PFSK-1 (cell line): Measurements from ENCODE around the gene AIG1.

Source experiments
- FOXP2 ChIP-seq: optimal IDR thresholded peaks from 2 replicates; pipeline ENCODE3; 2011; ENCODE audit warnings: borderline replicate concordance, control low read depth, inconsistent platforms; ENCODE audit not compliant: insufficient read depth; ENCODE audit errors: extremely low read length, extremely low read depth
- POLR2AphosphoS5 ChIP-seq: IDR thresholded peaks from 2 replicates; pipeline ENCODE4 v1.6.1; 2012; ENCODE audit warnings: low read depth, mild to moderate bottlenecking, control low read depth, low read length, moderate library complexity
- SIN3A ChIP-seq: IDR thresholded peaks from 2 replicates; pipeline ENCODE4 v1.6.1; 2012; ENCODE audit warnings: mild to moderate bottlenecking, low read length, moderate library complexity, borderline replicate concordance; ENCODE audit not compliant: insufficient read depth
- TAF1 ChIP-seq: IDR thresholded peaks from 2 replicates; pipeline ENCODE4 v1.6.1; 2012; ENCODE audit warnings: low read length, control low read depth, borderline replicate concordance; ENCODE audit not compliant: insufficient read depth
- TF ChIP-seq, protein P1 (sequence below), 2 experiments: IDR thresholded peaks; 2 replicates each; pipeline versions ENCODE4 v1.6.1 to v1.8.0; 2011 to 2012; ENCODE audit warnings: low read depth in 2 of 2, low read length in 2 of 2, control low read depth in 1 of 2, inconsistent platforms in 1 of 2, mild to moderate bottlenecking in 1 of 2, moderate library complexity in 1 of 2; ENCODE audit not compliant: insufficient read depth in 1 of 2

Gene AIG1

DNA sequence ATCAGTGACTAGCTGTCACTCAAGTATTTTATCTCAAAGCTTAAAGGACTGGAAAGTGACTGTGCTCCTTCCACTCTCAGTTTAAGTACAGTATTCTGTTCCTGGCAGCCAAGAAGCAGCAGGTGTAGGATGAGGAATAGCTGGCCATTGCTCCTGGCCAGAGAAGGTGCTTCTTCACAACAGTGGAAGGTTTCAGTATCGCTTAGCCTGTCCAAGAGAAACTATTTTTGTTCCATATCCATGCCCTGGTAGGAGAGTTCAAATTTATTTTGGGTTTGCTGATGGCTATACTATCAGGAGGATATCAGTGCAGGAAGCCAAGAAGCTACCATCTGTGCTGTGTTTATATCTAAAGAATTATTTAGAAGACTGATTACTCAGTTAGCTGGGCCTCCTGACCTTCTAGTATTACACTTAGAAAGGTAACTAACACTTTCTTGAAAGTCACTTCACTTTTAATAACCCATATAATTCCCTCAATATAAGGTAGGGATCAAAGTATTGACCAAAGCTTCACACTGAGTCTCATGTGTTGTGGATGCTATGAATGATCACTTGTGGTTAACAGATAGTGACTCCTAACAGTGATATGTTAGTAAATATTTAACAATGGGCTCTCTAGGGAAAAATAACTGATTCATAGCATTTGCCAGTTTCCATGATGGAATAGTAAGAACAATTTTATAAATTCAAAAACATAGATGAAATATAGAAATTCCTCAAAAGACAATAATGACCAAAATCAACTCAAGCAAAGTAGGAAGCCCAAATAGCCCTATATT, 99.9 kb downstream of the AIG1 start:
- no peak for TF ChIP-seq TAF1
- TF ChIP-seq, protein P1, sequence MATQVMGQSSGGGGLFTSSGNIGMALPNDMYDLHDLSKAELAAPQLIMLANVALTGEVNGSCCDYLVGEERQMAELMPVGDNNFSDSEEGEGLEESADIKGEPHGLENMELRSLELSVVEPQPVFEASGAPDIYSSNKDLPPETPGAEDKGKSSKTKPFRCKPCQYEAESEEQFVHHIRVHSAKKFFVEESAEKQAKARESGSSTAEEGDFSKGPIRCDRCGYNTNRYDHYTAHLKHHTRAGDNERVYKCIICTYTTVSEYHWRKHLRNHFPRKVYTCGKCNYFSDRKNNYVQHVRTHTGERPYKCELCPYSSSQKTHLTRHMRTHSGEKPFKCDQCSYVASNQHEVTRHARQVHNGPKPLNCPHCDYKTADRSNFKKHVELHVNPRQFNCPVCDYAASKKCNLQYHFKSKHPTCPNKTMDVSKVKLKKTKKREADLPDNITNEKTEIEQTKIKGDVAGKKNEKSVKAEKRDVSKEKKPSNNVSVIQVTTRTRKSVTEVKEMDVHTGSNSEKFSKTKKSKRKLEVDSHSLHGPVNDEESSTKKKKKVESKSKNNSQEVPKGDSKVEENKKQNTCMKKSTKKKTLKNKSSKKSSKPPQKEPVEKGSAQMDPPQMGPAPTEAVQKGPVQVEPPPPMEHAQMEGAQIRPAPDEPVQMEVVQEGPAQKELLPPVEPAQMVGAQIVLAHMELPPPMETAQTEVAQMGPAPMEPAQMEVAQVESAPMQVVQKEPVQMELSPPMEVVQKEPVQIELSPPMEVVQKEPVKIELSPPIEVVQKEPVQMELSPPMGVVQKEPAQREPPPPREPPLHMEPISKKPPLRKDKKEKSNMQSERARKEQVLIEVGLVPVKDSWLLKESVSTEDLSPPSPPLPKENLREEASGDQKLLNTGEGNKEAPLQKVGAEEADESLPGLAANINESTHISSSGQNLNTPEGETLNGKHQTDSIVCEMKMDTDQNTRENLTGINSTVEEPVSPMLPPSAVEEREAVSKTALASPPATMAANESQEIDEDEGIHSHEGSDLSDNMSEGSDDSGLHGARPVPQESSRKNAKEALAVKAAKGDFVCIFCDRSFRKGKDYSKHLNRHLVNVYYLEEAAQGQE (IDR thresholded peaks at IDR 0.05; ENCODE audit: insufficient read depth in 1 of 2, low read depth in 2 of 2, low read length in 2 of 2), result no peak
- TF ChIP-seq POLR2AphosphoS5, result no peak
- TF ChIP-seq SIN3A, result no peak
- TF ChIP-seq FOXP2, result no peak

DNA sequence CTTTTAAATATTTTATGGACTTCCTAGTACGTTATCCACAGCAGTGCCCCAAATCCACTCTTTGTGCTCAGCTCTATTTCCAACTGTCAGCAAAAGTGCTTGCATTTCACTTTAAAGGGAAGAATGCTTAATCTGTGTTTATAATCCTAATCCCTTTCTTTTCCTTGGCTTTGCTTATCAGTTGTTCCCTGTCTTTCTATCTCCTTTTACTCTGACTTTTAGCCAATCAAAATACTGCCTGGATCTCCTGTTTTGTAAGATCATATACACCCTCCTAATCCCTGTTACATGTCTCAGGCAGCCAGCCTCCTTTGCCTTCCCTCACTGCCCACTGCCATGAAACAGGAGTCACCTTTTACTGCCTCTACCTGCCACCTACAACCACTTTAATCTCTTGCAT, 102.9 kb downstream of the AIG1 start:
- TF ChIP-seq FOXP2 (no peak), POLR2AphosphoS5 (no peak), TAF1 (no peak), SIN3A (no peak)
- TF ChIP-seq, protein P1 (IDR thresholded peaks at IDR 0.05; ENCODE audit: insufficient read depth in 1 of 2, low read depth in 2 of 2, low read length in 2 of 2), result no peak

DNA sequence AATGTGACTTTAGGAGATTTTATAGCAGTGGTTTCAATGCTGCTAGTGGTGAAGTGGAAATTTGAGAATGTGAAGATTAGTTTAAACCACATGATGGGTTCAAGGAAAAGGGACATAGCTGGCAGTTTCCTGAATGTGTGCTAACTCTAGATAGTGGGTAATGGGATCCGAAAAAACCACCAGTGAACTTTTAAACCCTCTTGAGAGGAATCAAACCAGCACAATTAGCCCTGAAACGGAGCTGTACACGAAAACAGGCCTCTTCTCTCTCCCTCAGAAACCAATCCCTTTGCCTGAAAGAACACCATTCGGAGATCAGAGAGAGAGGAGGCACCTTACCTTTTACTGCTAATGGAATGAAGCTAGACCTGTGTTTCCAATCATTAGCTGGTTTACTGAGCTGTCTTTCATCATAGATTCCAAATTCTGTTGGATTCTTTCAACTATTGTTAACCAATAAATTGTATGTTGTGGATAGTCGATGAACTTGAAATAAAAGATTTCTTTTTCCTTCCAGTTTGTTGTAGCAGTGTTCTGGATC, 103.9 kb downstream of the AIG1 start:
- TF ChIP-seq, protein P1 (IDR thresholded peaks at IDR 0.05; ENCODE audit: insufficient read depth in 1 of 2, low read depth in 2 of 2, low read length in 2 of 2), result no peak
- TF ChIP-seq SIN3A (no peak), FOXP2 (no peak), TAF1 (no peak), POLR2AphosphoS5 (no peak)

DNA sequence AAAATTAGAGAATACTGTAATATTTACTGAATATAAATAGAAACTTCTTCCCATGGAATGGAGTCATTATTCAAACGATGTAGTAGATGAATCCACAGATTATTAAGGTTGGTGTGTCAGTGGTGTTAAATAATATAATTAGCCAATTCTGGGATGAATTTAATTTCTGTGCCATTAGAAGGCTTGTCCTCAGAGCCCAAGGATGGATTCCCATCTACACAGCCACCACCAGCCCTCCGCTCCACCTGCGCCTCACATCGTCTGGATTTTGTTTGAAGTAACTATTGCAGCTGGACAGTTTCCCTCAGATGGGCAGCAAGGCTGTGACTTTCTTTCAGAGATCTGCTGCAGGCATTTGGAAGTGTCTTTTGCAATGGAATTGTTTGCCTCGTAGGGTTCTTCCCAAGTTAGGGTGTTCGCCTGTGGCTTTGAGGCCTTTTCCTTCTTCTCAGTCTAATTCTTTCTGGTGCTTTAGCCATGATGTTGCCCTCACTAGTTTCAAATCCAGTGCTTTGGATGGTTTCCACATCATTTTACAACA, 104.7 kb downstream of the AIG1 start:
- TF ChIP-seq FOXP2, result no peak
- no peak for TF ChIP-seq SIN3A
- no peak for TF ChIP-seq TAF1
- TF ChIP-seq POLR2AphosphoS5, result no peak

DNA sequence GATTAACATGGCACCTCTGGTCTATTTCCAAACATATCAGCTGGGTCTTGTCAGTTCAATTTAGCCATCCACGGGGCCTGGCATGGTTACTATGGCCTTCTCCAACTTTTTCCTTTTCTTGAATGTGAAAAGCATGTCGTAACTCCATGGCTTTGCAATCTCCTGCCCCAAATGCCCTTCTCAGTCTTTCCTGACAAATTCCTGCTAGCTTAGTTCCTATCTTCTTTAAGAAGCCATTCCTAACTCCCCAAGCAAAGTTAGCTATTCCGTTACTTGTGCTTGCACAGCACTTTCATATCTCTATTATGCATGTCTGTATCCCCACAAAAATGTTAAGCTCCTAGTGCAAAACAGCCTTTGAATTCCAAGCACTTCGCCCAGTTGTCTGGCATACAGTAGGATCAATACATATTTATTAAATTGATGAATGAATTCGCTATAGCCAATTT, 105.6 kb downstream of the AIG1 start:
- TF ChIP-seq FOXP2, result no peak
- no peak for TF ChIP-seq SIN3A
- TF ChIP-seq, protein P1 (IDR thresholded peaks at IDR 0.05; ENCODE audit: insufficient read depth in 1 of 2, low read depth in 2 of 2, low read length in 2 of 2), result no peak
- no peak for TF ChIP-seq POLR2AphosphoS5
- no peak for TF ChIP-seq TAF1
